Suppressor macrophage (primary cell): ENCODE data around the gene DNAJB13.

Experiments used
- DNase-seq, 4 experiments: peaks; one replicate each; pipeline ENCODE4 v3.0.0-alpha.2; 2020 to 2022

Gene DNAJB13

DNA sequence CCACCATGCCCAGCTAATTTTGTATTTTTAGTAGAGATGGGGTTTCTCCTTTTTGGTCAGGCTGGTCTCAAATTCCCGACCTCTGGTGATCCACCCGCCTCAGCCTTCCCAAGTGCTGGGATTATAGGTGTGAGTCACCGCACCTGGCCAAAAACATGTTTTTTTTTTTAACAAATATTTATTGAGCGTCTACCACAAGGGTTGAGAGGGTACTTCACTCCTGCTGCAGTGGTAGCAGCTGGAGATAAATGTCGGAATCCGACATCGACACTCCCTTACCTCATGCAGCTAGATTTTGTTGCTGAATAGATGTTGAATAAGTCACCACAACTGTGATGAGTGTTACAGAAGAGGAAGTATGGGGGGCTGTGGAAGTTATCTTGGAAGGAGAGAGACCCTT, 971 bp downstream of the DNAJB13 start:
- no peak for DNase-seq

DNA sequence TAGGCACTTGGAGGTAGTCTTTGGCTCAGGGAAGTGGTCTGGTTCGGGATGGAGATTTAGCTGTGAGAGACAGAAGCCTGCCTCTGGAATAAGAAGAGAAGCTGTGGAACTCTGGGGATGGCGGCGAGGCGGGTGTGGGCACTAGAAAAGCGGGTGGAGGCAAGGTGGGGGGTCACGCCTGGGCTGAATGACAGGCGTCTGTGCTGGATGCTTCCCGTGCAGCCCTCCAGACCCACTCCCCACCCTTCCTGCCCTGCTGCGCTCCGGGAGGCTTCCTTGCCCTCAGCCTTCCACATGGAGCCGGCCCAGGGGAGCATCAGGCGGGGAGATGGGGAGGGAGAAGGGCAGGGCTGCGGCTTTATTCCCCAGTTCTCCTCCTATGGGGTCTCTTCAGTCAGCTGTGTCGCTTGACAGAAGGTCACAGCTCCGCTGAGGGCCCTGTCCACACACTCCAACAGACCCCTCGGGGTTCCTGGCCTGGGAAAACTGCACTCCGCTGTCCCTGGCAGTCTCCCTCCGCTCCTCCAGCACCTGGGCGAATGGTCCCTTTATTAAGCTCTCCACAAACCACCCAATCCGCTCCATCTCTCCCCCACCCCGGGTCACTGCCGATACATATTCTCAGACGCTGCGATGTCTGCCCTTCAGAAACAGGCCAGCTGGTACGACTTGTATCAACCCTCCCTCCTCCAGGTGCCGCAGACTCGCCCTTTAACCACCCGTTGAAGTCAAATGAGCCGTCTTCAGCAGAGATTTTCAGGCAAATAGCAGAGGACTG, 6.2 kb downstream of the DNAJB13 start:
- DNase-seq: no peak

- no peak for DNase-seq
Observed at GRCh38 chr11:73957654-73958361, 7.0 kb downstream of the DNAJB13 start.

GRCh38 chr11:73958521-73959141, 7.8 kb downstream of the DNAJB13 start:
- no peak for DNase-seq

- DNase-seq: no peak
Observed at GRCh38 chr11:73961321-73961720, 10.5 kb downstream of the DNAJB13 start.

DNA sequence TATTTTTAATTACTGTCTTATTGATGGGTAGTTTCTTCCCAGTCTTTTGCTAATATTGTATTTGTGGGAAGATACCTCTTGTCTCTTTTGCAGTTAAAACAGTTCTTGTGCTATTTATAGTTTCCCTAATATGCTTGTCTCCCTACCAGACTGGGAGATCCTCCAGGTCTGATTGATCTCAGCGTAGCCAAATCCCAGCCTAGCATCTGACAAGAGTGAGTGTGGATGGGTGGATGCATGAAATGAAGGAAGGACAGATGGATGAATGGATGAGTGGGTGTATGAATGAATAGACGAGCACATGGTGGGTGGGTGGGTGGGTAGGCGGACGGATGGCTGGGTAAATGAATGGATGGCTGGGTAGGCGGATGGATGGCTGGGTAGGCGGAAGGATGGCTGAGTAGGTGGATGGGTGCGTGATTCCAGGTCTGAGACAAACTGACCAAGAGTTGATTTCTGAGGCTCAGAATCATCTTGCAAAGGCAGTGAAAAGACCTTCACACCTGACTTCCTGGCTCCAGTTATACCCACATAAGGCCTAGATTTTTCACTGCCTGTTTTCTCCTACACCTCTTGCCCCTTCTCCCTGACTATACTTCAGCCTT, 11.4 kb downstream of the DNAJB13 start:
- DNase-seq: no peak

DNA sequence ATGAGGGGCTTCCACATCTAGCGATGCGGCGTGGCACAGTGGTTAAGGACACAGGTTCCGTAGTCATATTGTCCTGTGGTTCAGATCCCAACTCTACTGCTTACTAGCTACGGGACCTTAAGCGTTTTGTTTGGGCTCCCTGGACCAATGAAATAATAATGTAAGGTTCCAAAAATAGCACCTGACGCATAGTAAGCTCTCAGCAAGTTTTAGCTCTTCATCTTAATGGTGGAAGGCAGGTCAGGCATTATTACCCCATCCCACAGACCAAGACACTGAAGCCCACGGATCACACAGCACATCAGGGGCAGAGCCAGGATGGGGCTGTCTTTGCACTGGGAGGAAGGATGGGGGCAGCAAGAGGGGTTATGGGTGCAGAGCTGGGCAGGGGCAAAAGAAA, 13.0 kb downstream of the DNAJB13 start:
- no peak for DNase-seq

- no peak for DNase-seq
Observed at GRCh38 chr11:73965076-73965763, 14.4 kb downstream of the DNAJB13 start.

DNA sequence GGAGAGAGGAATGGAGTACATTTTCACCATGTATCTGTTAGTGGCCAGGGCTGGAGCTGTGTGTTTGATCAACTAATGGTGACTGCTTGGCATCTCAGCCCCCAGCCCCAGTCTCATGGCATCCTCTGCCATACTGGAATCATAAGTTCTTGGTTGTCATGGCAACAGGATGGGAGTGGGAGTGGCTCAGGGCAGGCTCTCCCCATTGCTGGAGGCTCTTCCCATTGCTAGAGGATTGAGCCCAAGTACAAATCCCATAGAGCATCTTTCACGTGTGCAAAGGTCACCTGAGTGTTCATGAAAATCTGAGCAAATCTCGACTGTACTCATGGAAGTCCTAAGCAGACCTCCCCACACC, 14.9 kb downstream of the DNAJB13 start:
- DNase-seq: no peak

GRCh38 chr11:73968356-73968966, 17.6 kb downstream of the DNAJB13 start:
- no peak for DNase-seq

DNA sequence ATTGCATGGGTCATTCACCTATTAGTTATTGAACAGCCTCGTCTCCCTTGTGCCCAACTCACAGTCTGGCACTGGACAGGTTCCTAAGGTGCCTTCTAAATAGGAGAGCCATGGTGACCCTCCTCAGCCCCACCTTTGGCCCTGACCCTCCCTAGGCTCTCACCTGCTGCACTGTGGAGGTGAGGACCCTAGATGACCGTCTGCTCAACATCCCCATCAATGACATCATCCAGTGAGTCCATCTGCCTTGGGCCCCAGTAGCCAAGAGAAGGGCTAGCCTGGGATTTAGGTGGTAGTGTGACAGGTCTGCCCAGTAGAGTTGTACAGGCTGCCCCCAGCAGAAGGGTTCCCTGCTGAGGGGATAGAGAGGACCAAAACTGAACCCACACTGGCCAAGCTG, 18.3 kb downstream of the DNAJB13 start:
- DNase-seq: no peak

DNA sequence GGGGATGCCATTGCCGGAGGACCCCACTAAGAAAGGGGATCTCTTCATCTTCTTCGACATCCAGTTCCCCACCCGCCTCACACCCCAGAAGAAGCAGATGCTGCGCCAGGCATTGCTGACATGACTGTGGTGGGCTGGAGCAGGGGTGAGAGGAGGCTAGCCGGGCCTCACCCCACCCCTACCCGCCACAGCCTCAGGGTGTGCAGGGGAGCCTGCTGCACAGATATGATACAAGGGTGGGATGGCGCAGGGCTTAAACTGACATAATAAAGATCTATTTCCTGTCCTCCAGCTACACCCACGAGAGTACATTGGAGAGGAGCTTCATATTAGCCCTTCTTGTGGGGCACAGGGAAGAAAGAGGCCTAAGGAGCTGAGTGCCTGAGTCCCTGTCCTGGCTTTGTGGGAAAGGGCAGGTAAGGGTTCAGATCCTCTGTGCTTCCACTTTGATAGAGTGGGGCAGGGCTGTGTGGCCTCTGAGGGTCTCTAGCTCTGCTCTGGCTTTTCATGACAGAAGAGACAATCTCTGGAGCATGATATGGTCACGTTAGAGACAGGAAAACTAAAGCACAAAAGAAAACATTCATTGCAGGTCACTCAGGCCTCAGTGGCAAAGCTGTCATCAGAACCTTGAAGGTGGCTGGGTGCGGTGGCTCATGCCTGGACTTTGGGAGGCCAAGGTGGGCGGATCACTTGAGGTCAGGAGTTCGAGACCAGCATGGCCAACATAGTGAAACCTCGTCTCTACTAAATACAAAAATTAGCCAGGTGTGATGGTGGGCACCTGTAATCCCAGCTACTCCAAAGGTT, 19.4 kb downstream of the DNAJB13 start:
- peak in 2 of 4 experiments; percentile 40 to 47 for DNase-seq

DNA sequence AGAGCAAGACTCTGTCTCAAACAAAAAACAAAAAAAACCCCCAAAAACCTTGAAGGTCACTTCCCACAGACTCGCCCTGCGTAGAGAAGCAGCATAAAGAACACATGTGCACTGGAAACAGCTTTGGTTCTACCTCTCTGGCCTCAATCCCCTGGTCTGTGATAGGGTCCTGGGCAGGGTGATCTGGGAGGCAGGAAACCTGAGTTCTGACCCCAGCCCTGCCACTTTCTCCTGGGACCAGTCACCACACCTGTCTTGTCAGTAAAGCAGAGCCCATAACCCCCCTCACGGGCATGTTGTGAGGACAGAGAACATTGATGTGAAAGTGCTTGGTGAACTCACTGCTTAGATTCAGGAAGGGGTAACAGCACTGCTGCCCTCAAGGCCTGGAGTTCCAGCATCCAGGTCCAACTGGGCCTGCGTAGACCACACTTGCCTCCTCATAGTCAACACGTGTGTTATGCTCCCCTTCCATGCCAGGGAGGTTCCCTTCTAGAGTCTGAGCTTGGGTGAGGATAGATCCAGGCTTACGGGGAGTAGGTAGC, 20.4 kb downstream of the DNAJB13 start:
- DNase-seq: peak in 1 of 4 experiments; percentile 42

- peak in 1 of 4 experiments; percentile 16 for DNase-seq
Observed at GRCh38 chr11:73972187-73972586, 21.4 kb downstream of the DNAJB13 start.

- DNase-seq: peak in 1 of 4 experiments; percentile 17
Observed at GRCh38 chr11:73972620-73973449, 22.0 kb downstream of the DNAJB13 start.

DNA sequence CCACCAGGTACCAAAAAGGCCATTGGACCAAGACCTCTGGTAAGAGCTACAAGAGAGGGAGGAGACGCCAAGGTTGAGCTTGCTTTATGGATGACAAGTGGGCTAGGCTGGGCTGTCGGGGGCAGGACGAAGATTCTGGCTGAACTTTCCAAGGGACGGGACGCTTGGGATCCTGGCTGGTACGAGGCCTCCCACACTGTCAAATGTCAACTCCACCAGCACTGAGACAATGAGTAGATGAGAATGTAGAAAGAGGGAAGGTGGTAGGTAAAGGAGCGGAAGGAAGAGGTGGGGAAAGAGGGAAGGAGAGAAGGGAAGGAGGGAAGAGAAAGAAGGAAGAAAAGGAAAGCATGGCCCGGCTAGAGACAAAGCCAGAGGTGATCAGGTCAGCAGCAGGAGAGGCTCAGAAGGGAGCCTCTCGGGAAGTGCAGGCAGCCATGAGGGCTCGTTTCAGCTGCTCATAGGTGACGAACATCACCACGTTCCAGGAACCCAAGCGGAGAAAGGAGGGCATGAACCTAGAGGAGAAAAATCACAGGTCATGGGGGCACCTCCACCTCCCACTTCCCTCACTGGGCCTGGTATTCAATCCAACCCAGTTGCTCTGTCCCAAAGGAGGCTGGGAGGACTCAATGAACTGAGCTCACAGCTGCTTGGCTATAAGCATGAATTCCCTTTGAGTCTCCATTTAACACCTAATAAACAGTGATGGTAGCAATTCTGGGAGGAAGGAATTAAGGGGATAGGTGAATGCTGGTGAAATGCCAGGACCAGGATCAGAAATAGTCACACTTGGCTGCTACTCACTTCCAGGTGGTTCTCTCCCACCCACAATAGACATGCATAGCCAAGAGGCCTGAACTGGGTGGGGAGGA, 24.0 kb downstream of the DNAJB13 start:
- DNase-seq: no peak

GRCh38 chr11:73975479-73975757, 24.6 kb downstream of the DNAJB13 start:
- no peak for DNase-seq

- peak in 1 of 4 experiments; percentile 16 for DNase-seq
Observed at GRCh38 chr11:73976451-73977151, 25.8 kb downstream of the DNAJB13 start.
